ENCODE results near the gene POLL. TPM values are rescaled to one million over a fixed set of nuclear protein-coding genes. Genes with fewer than 3 reads are reported as not detected.

POLL gene
- total RNA-seq, 1 donor from 2014 or later = 27.8 TPM

GRCh38 chr10:101563007-101563406, 25.1 kb downstream of the POLL start:
- no peak overlapping the region for H2AFZ ChIP-seq (ENCODE audit: low read depth, low read length)
- peaks cover 2% of the 10 kb centered on the region for H3K4me1 Mint-ChIP-seq (ENCODE audit: low read depth, unreplicated experiment)
- no peaks in the 10 kb centered on the region for H4K20me1 ChIP-seq (ENCODE audit: insufficient read depth, low read length)
- H3K4me3 Mint-ChIP-seq (ENCODE audit: unreplicated experiment) = no peak overlapping the region
- H3K9me3 ChIP-seq (ENCODE audit: insufficient read depth, low read depth, low read length) = no peaks in the 10 kb centered on the region
- DNase-seq (ENCODE audit: low read depth) = no peak
- no peak overlapping the region for H3K4me2 ChIP-seq (ENCODE audit: low read length)
- H3K27ac Mint-ChIP-seq (ENCODE audit: unreplicated experiment) = no peak overlapping the region
- no peaks in the 10 kb centered on the region for H3K79me2 ChIP-seq (ENCODE audit: insufficient read depth, low read length)
- no peaks in the 10 kb centered on the region for H3K36me3 ChIP-seq (ENCODE audit: insufficient read depth, low read length)
- H3K4me3 ChIP-seq (ENCODE audit: insufficient read depth, low read depth, low read length) = no peak overlapping the region
- H3K27ac ChIP-seq (ENCODE audit: low read depth, low read length) = no peak overlapping the region
- peaks cover 7% of the 10 kb centered on the region for H3K36me3 Mint-ChIP-seq (ENCODE audit: low read depth, unreplicated experiment)
- no peak for FAIRE-seq
- H3K27me3 ChIP-seq (ENCODE audit: insufficient read depth, low read length) = peaks cover 21% of the 10 kb centered on the region
- H3K9ac ChIP-seq (ENCODE audit: low read length) = no peak overlapping the region
- peaks cover 4% of the 10 kb centered on the region for H3K4me1 ChIP-seq (ENCODE audit: insufficient read depth, low read length)
- no peak for TF ChIP-seq CTCF (IDR thresholded peaks at IDR 0.05; ENCODE audit: insufficient read depth, low read depth, low read length)
- TF ChIP-seq EZH2 (IDR thresholded peaks at IDR 0.05; ENCODE audit: insufficient read depth, low read length) = no peak
- peaks cover 2% of the 10 kb centered on the region for H3K9me3 Mint-ChIP-seq (ENCODE audit: unreplicated experiment)
- peaks cover 36% of the 10 kb centered on the region for H3K27me3 Mint-ChIP-seq (ENCODE audit: low read depth, unreplicated experiment)

GRCh38 chr10:101562231-101562630, 25.8 kb downstream of the POLL start:
- no peak overlapping the region for H2AFZ ChIP-seq (ENCODE audit: low read depth, low read length)
- H3K4me1 ChIP-seq (ENCODE audit: insufficient read depth, low read length) = peaks cover 4% of the 10 kb centered on the region
- DNase-seq (ENCODE audit: low read depth) = no peak
- H4K20me1 ChIP-seq (ENCODE audit: insufficient read depth, low read length) = no peaks in the 10 kb centered on the region
- no peaks in the 10 kb centered on the region for H3K36me3 ChIP-seq (ENCODE audit: insufficient read depth, low read length)
- peaks cover 11% of the 10 kb centered on the region for H3K36me3 Mint-ChIP-seq (ENCODE audit: low read depth, unreplicated experiment)
- no peak overlapping the region for H3K9ac ChIP-seq (ENCODE audit: low read length)
- peaks cover 3% of the 10 kb centered on the region for H3K4me1 Mint-ChIP-seq (ENCODE audit: low read depth, unreplicated experiment)
- FAIRE-seq = no peak
- H3K27me3 ChIP-seq (ENCODE audit: insufficient read depth, low read length) = peaks cover 20% of the 10 kb centered on the region
- H3K4me3 ChIP-seq (ENCODE audit: insufficient read depth, low read depth, low read length) = no peak overlapping the region
- H3K27ac Mint-ChIP-seq (ENCODE audit: unreplicated experiment) = no peak overlapping the region
- no peaks in the 10 kb centered on the region for H3K79me2 ChIP-seq (ENCODE audit: insufficient read depth, low read length)
- H3K9me3 Mint-ChIP-seq (ENCODE audit: unreplicated experiment) = peaks cover 2% of the 10 kb centered on the region
- H3K4me3 Mint-ChIP-seq (ENCODE audit: unreplicated experiment) = no peak overlapping the region
- H3K9me3 ChIP-seq (ENCODE audit: insufficient read depth, low read depth, low read length) = no peaks in the 10 kb centered on the region
- H3K27ac ChIP-seq (ENCODE audit: low read depth, low read length) = no peak overlapping the region
- no peak overlapping the region for H3K4me2 ChIP-seq (ENCODE audit: low read length)
- H3K27me3 Mint-ChIP-seq (ENCODE audit: low read depth, unreplicated experiment) = peaks cover 29% of the 10 kb centered on the region
- TF ChIP-seq EZH2 (IDR thresholded peaks at IDR 0.05; ENCODE audit: insufficient read depth, low read length) (no peak), CTCF (IDR thresholded peaks at IDR 0.05; ENCODE audit: insufficient read depth, low read depth, low read length) (no peak)

GRCh38 chr10:101561068-101561915, 26.8 kb downstream of the POLL start:
- H3K4me3 Mint-ChIP-seq (ENCODE audit: unreplicated experiment) = no peak overlapping the region
- H3K27me3 Mint-ChIP-seq (ENCODE audit: low read depth, unreplicated experiment) = peaks cover 23% of the 10 kb centered on the region
- no peak for TF ChIP-seq CTCF (IDR thresholded peaks at IDR 0.05; ENCODE audit: insufficient read depth, low read depth, low read length)
- no peak for TF ChIP-seq EZH2 (IDR thresholded peaks at IDR 0.05; ENCODE audit: insufficient read depth, low read length)
- no peak for FAIRE-seq
- H3K4me3 ChIP-seq (ENCODE audit: insufficient read depth, low read depth, low read length) = no peak overlapping the region
- DNase-seq (ENCODE audit: low read depth) = no peak
- no peak overlapping the region for H2AFZ ChIP-seq (ENCODE audit: low read depth, low read length)
- no peak overlapping the region for H3K27ac Mint-ChIP-seq (ENCODE audit: unreplicated experiment)
- no peaks in the 10 kb centered on the region for H3K79me2 ChIP-seq (ENCODE audit: insufficient read depth, low read length)
- peaks cover 13% of the 10 kb centered on the region for H3K27me3 ChIP-seq (ENCODE audit: insufficient read depth, low read length)
- no peaks in the 10 kb centered on the region for H3K36me3 ChIP-seq (ENCODE audit: insufficient read depth, low read length)
- H4K20me1 ChIP-seq (ENCODE audit: insufficient read depth, low read length) = no peaks in the 10 kb centered on the region
- no peaks in the 10 kb centered on the region for H3K4me1 ChIP-seq (ENCODE audit: insufficient read depth, low read length)
- H3K9me3 Mint-ChIP-seq (ENCODE audit: unreplicated experiment) = peaks cover 2% of the 10 kb centered on the region
- no peak overlapping the region for H3K27ac ChIP-seq (ENCODE audit: low read depth, low read length)
- no peaks in the 10 kb centered on the region for H3K9me3 ChIP-seq (ENCODE audit: insufficient read depth, low read depth, low read length)
- peaks cover 3% of the 10 kb centered on the region for H3K4me1 Mint-ChIP-seq (ENCODE audit: low read depth, unreplicated experiment)
- no peak overlapping the region for H3K9ac ChIP-seq (ENCODE audit: low read length)
- H3K4me2 ChIP-seq (ENCODE audit: low read length) = no peak overlapping the region
- H3K36me3 Mint-ChIP-seq (ENCODE audit: low read depth, unreplicated experiment) = peaks cover 14% of the 10 kb centered on the region
